AG08395 (cell line): ENCODE data around the gene PTPRN2.

Experiments used
- DNase-seq: peaks from one replicate; pipeline ENCODE4 v3.0.0; 2012; ENCODE audit warnings: mixed read lengths, low spot score

Gene PTPRN2

GRCh38 chr7:157813741-157814661 lies 773.6 kb downstream of the PTPRN2 start:
- DNase-seq, result no peak

GRCh38 chr7:157813053-157813452 lies 774.6 kb downstream of the PTPRN2 start:
- DNase-seq, result no peak

GRCh38 chr7:157811946-157812345 lies 775.7 kb downstream of the PTPRN2 start:
- no peak for DNase-seq

- no peak for DNase-seq
These were observed 777.5 kb downstream of the PTPRN2 start for GRCh38 chr7:157809863-157810851.

GRCh38 chr7:157809154-157809862 lies 778.3 kb downstream of the PTPRN2 start:
- DNase-seq, result no peak

GRCh38 chr7:157808042-157808441 lies 779.6 kb downstream of the PTPRN2 start:
- DNase-seq, result no peak

- DNase-seq, result no peak
These were observed 780.1 kb downstream of the PTPRN2 start for GRCh38 chr7:157807510-157807909.

GRCh38 chr7:157806711-157807110 lies 780.9 kb downstream of the PTPRN2 start:
- no peak for DNase-seq

- DNase-seq, result no peak
These were observed 781.9 kb downstream of the PTPRN2 start for GRCh38 chr7:157805713-157806112.

GRCh38 chr7:157803906-157804305 lies 783.7 kb downstream of the PTPRN2 start:
- DNase-seq, result no peak

GRCh38 chr7:157801971-157802675 lies 785.5 kb downstream of the PTPRN2 start:
- no peak for DNase-seq

- DNase-seq, result no peak
These were observed 786.5 kb downstream of the PTPRN2 start for GRCh38 chr7:157801113-157801512.

GRCh38 chr7:157800281-157800680 lies 787.3 kb downstream of the PTPRN2 start:
- no peak for DNase-seq

GRCh38 chr7:157799076-157799685 lies 788.4 kb downstream of the PTPRN2 start:
- DNase-seq, result no peak

- no peak for DNase-seq
These were observed 790.3 kb downstream of the PTPRN2 start for GRCh38 chr7:157797361-157797760.

GRCh38 chr7:157796846-157797245 lies 790.8 kb downstream of the PTPRN2 start:
- no peak for DNase-seq

- DNase-seq, result no peak
These were observed 792.0 kb downstream of the PTPRN2 start for GRCh38 chr7:157795643-157796042.

- DNase-seq, result no peak
These were observed 792.4 kb downstream of the PTPRN2 start for GRCh38 chr7:157795199-157795598.

- DNase-seq, result no peak
These were observed 792.9 kb downstream of the PTPRN2 start for GRCh38 chr7:157794746-157795065.

- DNase-seq, result no peak
These were observed 793.5 kb downstream of the PTPRN2 start for GRCh38 chr7:157793973-157794745.

GRCh38 chr7:157793087-157793353 lies 794.6 kb downstream of the PTPRN2 start:
- no peak for DNase-seq
